ENCODE measurements around the gene NMNAT3.

NMNAT3 gene

GRCh38 chr3:139577909-139578308, 99.9 kb downstream of the NMNAT3 start:
- H4K20me1 ChIP-seq (ENCODE audit: control insufficient read depth, insufficient read depth, low read depth, low read length), result no peaks in the 10 kb centered on the region
- no peak overlapping the region for H3K4me2 ChIP-seq (ENCODE audit: low read length)
- TF ChIP-seq, protein P1, sequence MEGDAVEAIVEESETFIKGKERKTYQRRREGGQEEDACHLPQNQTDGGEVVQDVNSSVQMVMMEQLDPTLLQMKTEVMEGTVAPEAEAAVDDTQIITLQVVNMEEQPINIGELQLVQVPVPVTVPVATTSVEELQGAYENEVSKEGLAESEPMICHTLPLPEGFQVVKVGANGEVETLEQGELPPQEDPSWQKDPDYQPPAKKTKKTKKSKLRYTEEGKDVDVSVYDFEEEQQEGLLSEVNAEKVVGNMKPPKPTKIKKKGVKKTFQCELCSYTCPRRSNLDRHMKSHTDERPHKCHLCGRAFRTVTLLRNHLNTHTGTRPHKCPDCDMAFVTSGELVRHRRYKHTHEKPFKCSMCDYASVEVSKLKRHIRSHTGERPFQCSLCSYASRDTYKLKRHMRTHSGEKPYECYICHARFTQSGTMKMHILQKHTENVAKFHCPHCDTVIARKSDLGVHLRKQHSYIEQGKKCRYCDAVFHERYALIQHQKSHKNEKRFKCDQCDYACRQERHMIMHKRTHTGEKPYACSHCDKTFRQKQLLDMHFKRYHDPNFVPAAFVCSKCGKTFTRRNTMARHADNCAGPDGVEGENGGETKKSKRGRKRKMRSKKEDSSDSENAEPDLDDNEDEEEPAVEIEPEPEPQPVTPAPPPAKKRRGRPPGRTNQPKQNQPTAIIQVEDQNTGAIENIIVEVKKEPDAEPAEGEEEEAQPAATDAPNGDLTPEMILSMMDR (IDR thresholded peaks at IDR 0.05; ENCODE audit: low read depth, low read length, poor library complexity, severe bottlenecking), result no peak
- no peak for TF ChIP-seq EZH2phosphoT487 (IDR thresholded peaks at IDR 0.05; ENCODE audit: borderline replicate concordance, low read length)
- H3K9me2 ChIP-seq (replicated peaks; ENCODE audit: control insufficient read depth, low read length), result no peaks in the 10 kb centered on the region
- no peak overlapping the region for H3K4me3 ChIP-seq (ENCODE audit: low read length)
- no peaks in the 10 kb centered on the region for H3F3A ChIP-seq (ENCODE audit: control insufficient read depth, insufficient read depth)
- H3K9me3 ChIP-seq (ENCODE audit: control insufficient read depth, insufficient read depth, low read length), result no peaks in the 10 kb centered on the region
- H3K27ac ChIP-seq (ENCODE audit: low read depth, low read length), result no peak overlapping the region
- no peaks in the 10 kb centered on the region for H3K36me3 ChIP-seq (ENCODE audit: control insufficient read depth, low read length)
- H3K79me2 ChIP-seq (ENCODE audit: control insufficient read depth, low read length), result no peaks in the 10 kb centered on the region
- H3K4me1 ChIP-seq (ENCODE audit: control insufficient read depth, low read length), result no peaks in the 10 kb centered on the region
- H3K27me3 ChIP-seq (ENCODE audit: control insufficient read depth, low read length), result no peaks in the 10 kb centered on the region; the same call in 1 of the 2 replicates

DNA sequence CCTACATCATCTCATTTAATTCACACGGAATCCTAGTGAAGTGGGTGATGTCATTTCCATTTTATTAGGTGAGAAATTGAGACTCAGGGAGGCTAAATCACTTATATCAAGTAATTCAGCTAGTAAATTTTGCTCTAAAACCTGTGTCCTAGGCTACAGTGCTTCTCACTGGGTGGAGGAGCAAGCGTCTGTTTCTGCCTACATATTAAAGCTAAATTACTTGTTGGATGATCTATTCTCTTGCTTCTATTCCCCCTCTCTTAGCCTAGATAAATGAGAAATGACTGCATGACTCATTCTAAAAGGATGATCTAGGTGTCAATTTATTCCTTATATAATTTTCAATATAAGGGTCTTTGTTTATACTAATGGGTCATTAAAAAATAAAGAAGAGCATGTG, 100.4 kb downstream of the NMNAT3 start:
- H3K4me2 ChIP-seq (ENCODE audit: low read length), result no peak overlapping the region
- H3F3A ChIP-seq (ENCODE audit: control insufficient read depth, insufficient read depth), result no peaks in the 10 kb centered on the region
- no peaks in the 10 kb centered on the region for H3K36me3 ChIP-seq (ENCODE audit: control insufficient read depth, low read length)
- no peaks in the 10 kb centered on the region for H4K20me1 ChIP-seq (ENCODE audit: control insufficient read depth, insufficient read depth, low read depth, low read length)
- H3K9me2 ChIP-seq (replicated peaks; ENCODE audit: control insufficient read depth, low read length), result no peaks in the 10 kb centered on the region
- H3K4me3 ChIP-seq (ENCODE audit: low read length), result no peak overlapping the region
- H3K4me1 ChIP-seq (ENCODE audit: control insufficient read depth, low read length), result no peaks in the 10 kb centered on the region
- no peaks in the 10 kb centered on the region for H3K9me3 ChIP-seq (ENCODE audit: control insufficient read depth, insufficient read depth, low read length)
- H3K79me2 ChIP-seq (ENCODE audit: control insufficient read depth, low read length), result no peaks in the 10 kb centered on the region
- H3K27ac ChIP-seq (ENCODE audit: low read depth, low read length), result no peak overlapping the region
- H3K27me3 ChIP-seq (ENCODE audit: control insufficient read depth, low read length), result no peaks in the 10 kb centered on the region; the same call in 1 of the 2 replicates
- TF ChIP-seq, protein P1 (IDR thresholded peaks at IDR 0.05; ENCODE audit: low read depth, low read length, poor library complexity, severe bottlenecking), result no peak
- TF ChIP-seq EZH2phosphoT487 (IDR thresholded peaks at IDR 0.05; ENCODE audit: borderline replicate concordance, low read length), result no peak

- no peak overlapping the region for H3K4me3 ChIP-seq (ENCODE audit: low read length)
Measured at GRCh38 chr3:139574026-139574947, 103.5 kb downstream of the NMNAT3 start.

More at GRCh38 chr3:139574026-139574947, 103.5 kb downstream of the NMNAT3 start:
- no peaks in the 10 kb centered on the region for H3F3A ChIP-seq (ENCODE audit: control insufficient read depth, insufficient read depth)
- H3K79me2 ChIP-seq (ENCODE audit: control insufficient read depth, low read length), result no peaks in the 10 kb centered on the region
- H3K36me3 ChIP-seq (ENCODE audit: control insufficient read depth, low read length), result no peaks in the 10 kb centered on the region
- H3K4me1 ChIP-seq (ENCODE audit: control insufficient read depth, low read length), result no peaks in the 10 kb centered on the region
- no peaks in the 10 kb centered on the region; the same call in 1 of the 2 replicates for H3K27me3 ChIP-seq (ENCODE audit: control insufficient read depth, low read length)
- no peaks in the 10 kb centered on the region for H4K20me1 ChIP-seq (ENCODE audit: control insufficient read depth, insufficient read depth, low read depth, low read length)
- no peak overlapping the region for H3K4me2 ChIP-seq (ENCODE audit: low read length)
- no peaks in the 10 kb centered on the region for H3K9me2 ChIP-seq (replicated peaks; ENCODE audit: control insufficient read depth, low read length)
- no peaks in the 10 kb centered on the region for H3K9me3 ChIP-seq (ENCODE audit: control insufficient read depth, insufficient read depth, low read length)
- TF ChIP-seq, protein P1 (IDR thresholded peaks at IDR 0.05; ENCODE audit: low read depth, low read length, poor library complexity, severe bottlenecking), result no peak
- no peak for TF ChIP-seq EZH2phosphoT487 (IDR thresholded peaks at IDR 0.05; ENCODE audit: borderline replicate concordance, low read length)
- no peak overlapping the region for H3K27ac ChIP-seq (ENCODE audit: low read depth, low read length)
